ENCODE results near the gene OPA1. TPM values are rescaled to one million over a fixed set of nuclear protein-coding genes. Genes with fewer than 3 reads are reported as not detected.

Gene OPA1
- total RNA-seq, 1 donor from 2014 or later, result 19.5 TPM

DNA sequence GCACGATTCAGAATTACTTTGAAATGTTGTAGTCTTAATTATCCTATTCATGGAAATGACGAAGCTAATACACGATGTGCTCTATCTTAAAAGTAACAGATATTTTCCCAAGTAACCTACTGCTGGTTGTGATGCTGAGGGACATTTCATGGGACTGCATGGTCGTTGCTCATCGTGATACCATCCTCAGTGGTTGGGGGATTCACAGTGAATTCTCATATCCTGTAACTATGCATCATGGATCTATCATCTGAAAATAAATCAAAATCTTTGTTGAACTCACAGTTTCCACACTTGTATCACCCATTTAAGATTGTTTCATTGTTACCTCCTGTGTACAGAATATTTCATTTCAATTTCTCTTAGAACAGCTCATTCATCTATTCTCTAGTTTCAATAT is 84.7 kb downstream of the OPA1 start:
- Histone ChIP-seq H3K27me3 (no peaks in the 10 kb centered on the region), H3K4me3 (no peak overlapping the region), H3K36me3 (peaks cover 5 to 12% of the 10 kb centered on the region in 2 donors), H3K4me1 (no peaks in the 10 kb centered on the region), H3K9me3 (no peaks in the 10 kb centered on the region), H3K27ac (no peak overlapping the region)
- intact Hi-C loops (cut with DNase I), result no loop called here
- no peak for DNase-seq (ENCODE audit: low spot score in 2 of 2)
- TF ChIP-seq, protein P1, sequence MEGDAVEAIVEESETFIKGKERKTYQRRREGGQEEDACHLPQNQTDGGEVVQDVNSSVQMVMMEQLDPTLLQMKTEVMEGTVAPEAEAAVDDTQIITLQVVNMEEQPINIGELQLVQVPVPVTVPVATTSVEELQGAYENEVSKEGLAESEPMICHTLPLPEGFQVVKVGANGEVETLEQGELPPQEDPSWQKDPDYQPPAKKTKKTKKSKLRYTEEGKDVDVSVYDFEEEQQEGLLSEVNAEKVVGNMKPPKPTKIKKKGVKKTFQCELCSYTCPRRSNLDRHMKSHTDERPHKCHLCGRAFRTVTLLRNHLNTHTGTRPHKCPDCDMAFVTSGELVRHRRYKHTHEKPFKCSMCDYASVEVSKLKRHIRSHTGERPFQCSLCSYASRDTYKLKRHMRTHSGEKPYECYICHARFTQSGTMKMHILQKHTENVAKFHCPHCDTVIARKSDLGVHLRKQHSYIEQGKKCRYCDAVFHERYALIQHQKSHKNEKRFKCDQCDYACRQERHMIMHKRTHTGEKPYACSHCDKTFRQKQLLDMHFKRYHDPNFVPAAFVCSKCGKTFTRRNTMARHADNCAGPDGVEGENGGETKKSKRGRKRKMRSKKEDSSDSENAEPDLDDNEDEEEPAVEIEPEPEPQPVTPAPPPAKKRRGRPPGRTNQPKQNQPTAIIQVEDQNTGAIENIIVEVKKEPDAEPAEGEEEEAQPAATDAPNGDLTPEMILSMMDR (IDR thresholded peaks at IDR 0.05), result no peak

DNA sequence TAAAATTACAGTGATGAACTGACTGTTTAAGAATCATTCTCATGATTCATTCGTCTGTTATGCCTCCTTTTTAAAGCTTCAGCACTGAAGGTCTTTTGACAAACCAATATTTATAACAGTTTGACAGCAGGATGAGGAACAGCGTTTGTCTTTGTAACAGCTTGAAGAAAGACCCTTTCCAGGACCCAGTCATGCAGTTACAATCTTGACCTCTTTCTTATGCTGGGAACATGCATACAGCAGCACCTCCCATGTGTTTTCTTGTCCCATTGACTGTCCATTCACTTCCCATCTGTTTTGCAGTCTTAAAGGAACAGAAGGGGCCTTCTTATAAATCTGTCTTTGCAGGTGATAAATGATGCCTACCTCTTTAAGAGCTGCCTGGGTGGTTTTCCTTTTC is 87.2 kb downstream of the OPA1 start:
- intact Hi-C loops (cut with DNase I), result no loop called here
- Histone ChIP-seq H3K36me3 (peaks cover 0 to 3% of the 10 kb centered on the region in 2 donors), H3K27me3 (no peaks in the 10 kb centered on the region)

DNA sequence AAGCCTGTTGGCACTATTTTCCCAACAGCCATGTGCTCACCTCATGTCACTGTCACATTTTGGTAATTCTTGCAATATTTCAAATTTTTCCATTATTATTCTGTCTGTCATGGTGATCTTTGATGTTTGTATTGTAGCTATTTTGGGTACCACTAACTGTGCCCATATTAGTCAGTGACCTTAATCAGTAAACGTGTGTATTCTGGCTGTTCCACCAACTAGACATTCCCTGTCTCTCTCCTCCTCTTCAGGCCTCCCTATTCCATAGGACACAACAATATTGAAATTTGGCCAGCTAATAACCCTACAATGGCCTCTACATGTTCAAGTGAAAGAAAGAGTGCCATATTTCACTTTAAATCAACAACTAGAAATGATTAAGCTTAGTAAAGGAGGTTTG is 88.6 kb downstream of the OPA1 start:
- TF ChIP-seq, protein P1 (IDR thresholded peaks at IDR 0.05), result no peak
- DNase-seq (ENCODE audit: low spot score in 2 of 2), result no peak
- Histone ChIP-seq H3K4me3 (no peak overlapping the region), H3K9me3 (no peaks in the 10 kb centered on the region), H3K36me3 (no peaks in the 10 kb centered on the region), H3K27me3 (no peaks in the 10 kb centered on the region), H3K27ac (no peak overlapping the region), H3K4me1 (no peaks in the 10 kb centered on the region)
- intact Hi-C loops (cut with DNase I), result no loop called here

More for the DNA sequence above, 87.2 kb downstream of the OPA1 start:
- Histone ChIP-seq H3K4me3 (no peak overlapping the region), H3K9me3 (no peaks in the 10 kb centered on the region), H3K4me1 (no peaks in the 10 kb centered on the region), H3K27ac (no peak overlapping the region)
- TF ChIP-seq, protein P1 (IDR thresholded peaks at IDR 0.05), result no peak
- DNase-seq (ENCODE audit: low spot score in 2 of 2), result no peak

DNA sequence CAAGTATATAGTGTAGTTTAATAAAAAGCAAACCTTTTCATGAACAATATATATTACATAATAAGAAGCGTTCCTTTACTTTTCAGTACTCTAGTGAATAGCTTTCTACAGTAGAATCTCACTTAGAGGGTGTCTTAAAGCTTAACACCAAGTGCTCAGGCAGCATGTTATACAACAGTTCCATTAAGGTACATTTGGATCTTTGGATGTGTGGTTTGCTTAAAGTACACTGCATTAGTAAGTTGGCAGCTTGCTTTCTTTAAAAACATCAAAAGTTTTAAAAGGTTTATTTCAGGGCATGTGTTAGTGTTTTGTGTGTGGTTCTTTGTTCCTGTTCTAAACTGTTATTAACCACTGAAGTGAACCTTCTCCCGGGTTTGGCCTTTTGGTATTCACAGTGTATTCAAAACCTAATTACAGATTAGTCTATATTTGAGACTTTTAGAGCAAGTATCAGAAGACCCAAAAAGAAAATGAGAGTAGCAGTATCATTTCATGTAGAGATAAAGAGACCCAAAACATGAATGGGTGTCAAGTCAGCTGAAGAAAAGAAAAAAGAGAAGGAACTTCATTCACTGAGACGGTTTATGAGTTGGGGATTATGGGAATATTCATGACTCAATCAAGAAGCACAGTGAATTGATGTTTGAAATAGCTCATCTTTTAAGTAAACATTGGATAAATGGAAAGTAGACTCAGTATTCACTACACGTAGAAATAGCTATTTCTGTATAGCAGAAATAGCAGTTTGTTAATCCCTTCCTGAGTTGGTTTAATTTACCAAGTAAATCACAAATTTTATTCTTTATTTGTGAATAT is 93.9 kb downstream of the OPA1 start:
- Histone ChIP-seq H3K4me1 (no peaks in the 10 kb centered on the region), H3K36me3 (peaks cover 0 to 4% of the 10 kb centered on the region in 2 donors), H3K27me3 (no peaks in the 10 kb centered on the region), H3K27ac (no peak overlapping the region), H3K4me3 (no peak overlapping the region), H3K9me3 (no peaks in the 10 kb centered on the region)
- TF ChIP-seq, protein P1 (IDR thresholded peaks at IDR 0.05), result no peak
- intact Hi-C loops (cut with DNase I), result no loop called here
- DNase-seq (ENCODE audit: low spot score in 2 of 2), result no peak

DNA sequence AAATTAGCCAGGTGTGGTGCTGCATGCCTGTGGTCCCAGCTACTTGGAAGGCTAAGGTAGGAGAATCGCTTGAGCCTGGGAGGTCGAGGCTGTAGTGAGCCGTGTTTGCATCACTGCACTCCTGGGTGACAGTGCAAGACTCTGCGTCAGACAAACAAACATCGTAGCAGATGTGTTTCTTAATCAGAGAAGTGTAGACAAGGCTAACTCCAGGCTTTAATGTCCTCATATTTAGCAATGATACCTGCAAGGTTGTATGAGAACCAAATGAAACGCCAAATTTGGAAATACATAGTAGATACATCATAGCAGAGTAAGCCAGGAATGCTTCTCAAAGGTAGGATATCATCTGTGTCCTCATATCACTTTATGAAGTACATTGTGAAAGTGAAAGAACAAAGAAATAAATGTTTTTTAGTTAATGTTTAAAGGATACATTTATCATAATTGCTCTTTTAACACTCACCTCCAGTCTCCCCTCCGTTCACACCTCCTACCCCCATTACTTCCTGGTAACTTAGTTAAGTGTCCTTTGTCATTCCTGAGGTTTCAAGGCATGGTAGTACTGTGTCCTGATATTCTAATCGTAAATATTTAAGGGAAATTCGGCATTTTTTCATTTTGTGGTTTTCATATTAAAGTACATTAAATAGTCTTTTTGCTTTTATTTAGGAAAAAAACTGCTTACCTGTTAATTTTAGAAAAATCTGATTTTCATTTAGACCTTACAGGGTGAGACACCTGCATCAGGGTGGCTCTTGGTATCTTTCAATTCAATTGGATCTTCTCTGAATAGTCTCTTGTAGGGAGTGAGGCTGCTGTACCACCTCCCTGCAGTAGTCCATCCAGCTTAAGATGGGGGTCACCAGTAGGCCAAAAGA is 96.1 kb downstream of the OPA1 start:
- Histone ChIP-seq H3K27me3 (no peaks in the 10 kb centered on the region), H3K27ac (no peak overlapping the region), H3K4me1 (no peaks in the 10 kb centered on the region), H3K4me3 (no peak overlapping the region), H3K36me3 (peaks cover 0 to 20% of the 10 kb centered on the region in 2 donors), H3K9me3 (no peaks in the 10 kb centered on the region)
- TF ChIP-seq, protein P1 (IDR thresholded peaks at IDR 0.05), result no peak
- DNase-seq (ENCODE audit: low spot score in 2 of 2), result no peak
- intact Hi-C loops (cut with DNase I), result no loop called here

Measured in ascending aorta (tissue), 2 donors.